Coronary artery (tissue), 2 donors: Measurements from ENCODE around the gene DLG2.

Experiments used
- DNase-seq: peaks from one replicate; pipeline ENCODE4 v3.0.0-alpha.2; 2017; ENCODE audit warnings: low spot score
- H3K27ac ChIP-seq, 2 donors: fragments of 200-600 bp; sonication (generic); one replicate each; pipeline ENCODE4 v1.5.1; 2016 to 2019
- H3K4me3 ChIP-seq: fragments of 200-600 bp; sonication (generic); 2 replicates; pipeline ENCODE4 v1.5.1; 2016; ENCODE audit warnings: mild to moderate bottlenecking, moderate library complexity
- TF ChIP-seq, protein P1 (sequence below): fragments of 200-600 bp; sonication (generic); IDR thresholded peaks from one replicate; pipeline ENCODE4 v1.5.1; 2019; ENCODE audit warnings: antibody characterized with exemption

DLG2 gene

DNA sequence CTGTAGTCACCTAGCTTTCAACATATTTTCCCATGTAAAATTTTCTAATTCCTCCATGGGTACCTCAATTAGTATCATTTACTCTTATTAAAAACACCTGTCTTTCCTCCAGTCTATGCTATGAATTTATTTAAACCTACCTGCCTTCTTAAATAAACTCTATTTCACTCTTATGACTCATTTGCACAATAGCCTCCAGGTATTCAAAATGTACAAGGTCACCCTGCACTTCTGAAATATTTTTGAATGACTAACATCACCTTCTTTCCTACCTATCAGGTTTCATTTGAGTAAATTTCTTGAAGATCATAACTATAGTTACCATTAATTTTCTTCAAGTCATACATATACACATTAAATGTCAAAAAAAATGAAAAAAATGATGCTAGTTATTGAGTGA is 939.7 kb downstream of the DLG2 start:
- Histone ChIP-seq H3K27ac (no peak overlapping the region), H3K4me3 (no peak overlapping the region)
- DNase-seq, result no peak
- TF ChIP-seq, protein P1, sequence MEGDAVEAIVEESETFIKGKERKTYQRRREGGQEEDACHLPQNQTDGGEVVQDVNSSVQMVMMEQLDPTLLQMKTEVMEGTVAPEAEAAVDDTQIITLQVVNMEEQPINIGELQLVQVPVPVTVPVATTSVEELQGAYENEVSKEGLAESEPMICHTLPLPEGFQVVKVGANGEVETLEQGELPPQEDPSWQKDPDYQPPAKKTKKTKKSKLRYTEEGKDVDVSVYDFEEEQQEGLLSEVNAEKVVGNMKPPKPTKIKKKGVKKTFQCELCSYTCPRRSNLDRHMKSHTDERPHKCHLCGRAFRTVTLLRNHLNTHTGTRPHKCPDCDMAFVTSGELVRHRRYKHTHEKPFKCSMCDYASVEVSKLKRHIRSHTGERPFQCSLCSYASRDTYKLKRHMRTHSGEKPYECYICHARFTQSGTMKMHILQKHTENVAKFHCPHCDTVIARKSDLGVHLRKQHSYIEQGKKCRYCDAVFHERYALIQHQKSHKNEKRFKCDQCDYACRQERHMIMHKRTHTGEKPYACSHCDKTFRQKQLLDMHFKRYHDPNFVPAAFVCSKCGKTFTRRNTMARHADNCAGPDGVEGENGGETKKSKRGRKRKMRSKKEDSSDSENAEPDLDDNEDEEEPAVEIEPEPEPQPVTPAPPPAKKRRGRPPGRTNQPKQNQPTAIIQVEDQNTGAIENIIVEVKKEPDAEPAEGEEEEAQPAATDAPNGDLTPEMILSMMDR, result no peak

DNA sequence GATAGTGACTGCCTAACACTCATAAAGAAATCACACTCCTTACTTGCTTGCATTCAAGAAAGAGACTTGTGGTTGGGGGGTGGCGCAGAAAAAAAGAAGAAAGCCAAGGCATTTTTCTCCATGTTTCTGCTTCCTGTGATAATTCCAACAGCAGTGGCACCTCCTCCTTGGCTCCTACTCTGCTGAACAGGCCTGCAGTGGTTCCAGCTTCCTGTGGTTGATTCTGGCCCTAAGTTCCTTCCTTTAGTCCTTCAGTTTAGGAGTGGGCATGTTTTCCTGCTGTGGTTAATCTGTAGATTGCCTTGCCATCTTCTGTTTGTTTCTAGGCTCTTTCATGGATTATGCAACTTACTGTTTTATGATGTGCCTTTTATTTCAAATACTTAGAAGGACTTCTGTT is 940.4 kb downstream of the DLG2 start:
- DNase-seq, result no peak
- H3K4me3 ChIP-seq, result no peak overlapping the region
- TF ChIP-seq, protein P1, result no peak
- H3K27ac ChIP-seq, result no peak overlapping the region

DNA sequence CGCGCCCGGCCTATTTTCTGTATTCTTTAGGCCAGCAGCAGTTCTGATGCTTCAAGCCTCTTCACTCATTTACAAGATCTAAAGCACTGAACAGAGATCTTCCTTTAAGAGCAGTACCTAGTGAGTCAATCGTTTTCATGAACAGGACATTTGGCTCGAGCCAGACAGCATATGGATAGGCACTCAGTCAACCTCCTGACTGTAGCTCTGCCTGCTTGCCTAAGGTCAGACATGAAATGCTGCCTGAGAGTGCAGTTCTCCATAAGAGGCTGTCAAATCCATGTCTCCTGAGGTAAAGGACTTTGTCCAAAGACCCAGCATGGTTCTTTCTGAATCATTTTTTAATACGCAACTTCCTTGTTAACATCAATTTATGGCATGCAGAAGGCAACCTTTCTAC is 941.2 kb downstream of the DLG2 start:
- no peak overlapping the region for H3K4me3 ChIP-seq
- DNase-seq, result no peak
- TF ChIP-seq, protein P1, result no peak
- H3K27ac ChIP-seq, result no peak overlapping the region

DNA sequence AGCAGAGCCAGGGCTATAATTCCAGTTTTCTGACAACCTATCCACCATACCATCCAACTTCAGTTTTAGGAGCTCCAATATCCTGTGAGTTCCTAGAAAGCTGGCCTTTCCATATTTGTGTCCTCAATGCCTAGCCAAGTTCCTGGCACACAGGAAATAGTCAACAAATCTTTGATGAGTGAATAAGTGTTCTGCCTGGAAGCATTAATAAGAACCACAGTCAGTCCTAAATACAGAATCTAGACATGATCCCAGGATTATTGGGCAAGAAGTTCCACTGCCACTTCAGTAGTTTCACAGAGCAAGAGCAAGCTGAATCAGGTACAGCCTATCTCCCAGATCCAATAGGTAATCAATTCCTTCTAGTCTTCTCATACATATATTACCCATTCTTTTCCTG is 942.0 kb downstream of the DLG2 start:
- DNase-seq, result no peak
- Histone ChIP-seq H3K4me3 (no peak overlapping the region), H3K27ac (no peak overlapping the region)
- TF ChIP-seq, protein P1, result no peak

DNA sequence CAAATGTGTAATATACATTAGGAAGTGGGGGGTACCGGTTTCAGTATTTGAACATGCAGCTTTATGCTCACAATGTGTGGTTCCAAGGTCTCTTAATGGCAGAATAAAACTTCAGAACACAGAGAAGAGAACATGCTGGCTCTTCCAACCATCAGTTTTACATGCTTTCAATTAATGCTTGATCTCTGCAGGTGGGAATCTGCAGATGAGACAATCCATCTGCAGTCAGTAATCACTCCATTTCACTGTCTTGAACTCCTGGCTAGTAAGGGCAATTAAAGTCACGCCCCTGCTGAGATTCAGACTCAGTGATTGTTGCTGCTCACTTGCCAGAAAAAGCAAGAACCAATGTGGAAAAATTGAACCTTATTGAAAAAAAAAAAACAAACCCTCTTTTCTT is 945.7 kb downstream of the DLG2 start:
- DNase-seq, result no peak
- TF ChIP-seq, protein P1, result no peak
- no peak overlapping the region for H3K4me3 ChIP-seq
- no peak overlapping the region for H3K27ac ChIP-seq

DNA sequence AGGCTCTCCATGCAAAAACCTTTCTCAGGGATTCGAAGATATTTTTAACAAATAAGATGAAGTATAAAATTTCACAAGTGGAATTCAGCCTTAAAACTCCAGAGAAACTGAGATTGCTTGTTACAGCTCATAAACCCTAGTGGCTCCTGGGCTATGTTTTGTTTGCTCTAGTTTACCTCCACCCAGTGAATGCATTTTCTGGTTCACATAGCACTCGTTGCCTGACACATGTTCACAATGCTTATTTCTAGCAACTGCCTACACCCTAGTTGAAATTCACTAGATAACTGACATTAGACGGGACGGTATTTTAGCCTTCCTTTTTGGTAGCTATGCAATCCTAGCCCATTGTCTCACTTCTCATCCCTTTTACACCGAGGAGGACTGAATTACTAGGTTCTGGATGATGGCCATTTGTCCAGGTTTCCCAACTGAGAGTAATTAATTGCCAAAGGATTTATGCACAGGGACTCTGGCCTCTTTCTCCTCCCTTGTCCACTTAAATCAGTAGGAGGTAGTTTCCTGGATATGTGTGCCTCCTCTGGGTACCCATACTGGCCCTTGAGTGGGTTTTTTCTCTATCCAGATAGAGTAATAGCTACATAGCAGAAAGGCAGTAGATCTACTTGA is 951.6 kb downstream of the DLG2 start:
- TF ChIP-seq, protein P1, result no peak
- no peak for DNase-seq
- Histone ChIP-seq H3K4me3 (no peak overlapping the region), H3K27ac (no peak overlapping the region)

DNA sequence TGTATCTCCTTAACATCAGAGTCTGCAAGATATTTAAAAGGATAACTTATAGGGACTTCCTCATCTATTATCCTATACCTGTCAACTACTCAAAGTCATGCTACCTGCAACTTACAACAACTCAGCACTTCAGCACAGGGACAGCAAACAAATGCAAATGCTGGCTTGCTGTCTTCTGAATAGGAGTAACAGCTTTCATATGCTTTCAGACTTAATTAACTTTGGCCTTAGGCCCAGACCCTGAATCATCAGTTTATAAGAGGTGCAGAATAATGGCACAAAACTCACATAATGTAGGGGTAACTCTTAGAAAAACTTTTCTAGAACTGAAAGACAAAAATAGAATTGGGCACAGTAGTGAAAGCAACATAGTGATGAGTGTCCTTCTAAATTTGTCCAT is 953.4 kb downstream of the DLG2 start:
- DNase-seq, result no peak
- no peak overlapping the region for H3K27ac ChIP-seq
- no peak overlapping the region for H3K4me3 ChIP-seq
- TF ChIP-seq, protein P1, result no peak
